Activated CD8-positive, alpha-beta memory T cell treated with anti-CD3 and anti-CD28 coated beads, Interleukin-2, amount 50 U/mL, for 4 hours (primary cell): ENCODE data around the gene EFNA1.
A peak's percentile ranks its signal among the peaks of the same experiment; 100 is the strongest.

Source experiments
- DNase-seq: peaks from one replicate; pipeline ENCODE4 v3.0.0-alpha.2; 2020

EFNA1 gene, protein sequence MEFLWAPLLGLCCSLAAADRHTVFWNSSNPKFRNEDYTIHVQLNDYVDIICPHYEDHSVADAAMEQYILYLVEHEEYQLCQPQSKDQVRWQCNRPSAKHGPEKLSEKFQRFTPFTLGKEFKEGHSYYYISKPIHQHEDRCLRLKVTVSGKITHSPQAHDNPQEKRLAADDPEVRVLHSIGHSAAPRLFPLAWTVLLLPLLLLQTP

DNA sequence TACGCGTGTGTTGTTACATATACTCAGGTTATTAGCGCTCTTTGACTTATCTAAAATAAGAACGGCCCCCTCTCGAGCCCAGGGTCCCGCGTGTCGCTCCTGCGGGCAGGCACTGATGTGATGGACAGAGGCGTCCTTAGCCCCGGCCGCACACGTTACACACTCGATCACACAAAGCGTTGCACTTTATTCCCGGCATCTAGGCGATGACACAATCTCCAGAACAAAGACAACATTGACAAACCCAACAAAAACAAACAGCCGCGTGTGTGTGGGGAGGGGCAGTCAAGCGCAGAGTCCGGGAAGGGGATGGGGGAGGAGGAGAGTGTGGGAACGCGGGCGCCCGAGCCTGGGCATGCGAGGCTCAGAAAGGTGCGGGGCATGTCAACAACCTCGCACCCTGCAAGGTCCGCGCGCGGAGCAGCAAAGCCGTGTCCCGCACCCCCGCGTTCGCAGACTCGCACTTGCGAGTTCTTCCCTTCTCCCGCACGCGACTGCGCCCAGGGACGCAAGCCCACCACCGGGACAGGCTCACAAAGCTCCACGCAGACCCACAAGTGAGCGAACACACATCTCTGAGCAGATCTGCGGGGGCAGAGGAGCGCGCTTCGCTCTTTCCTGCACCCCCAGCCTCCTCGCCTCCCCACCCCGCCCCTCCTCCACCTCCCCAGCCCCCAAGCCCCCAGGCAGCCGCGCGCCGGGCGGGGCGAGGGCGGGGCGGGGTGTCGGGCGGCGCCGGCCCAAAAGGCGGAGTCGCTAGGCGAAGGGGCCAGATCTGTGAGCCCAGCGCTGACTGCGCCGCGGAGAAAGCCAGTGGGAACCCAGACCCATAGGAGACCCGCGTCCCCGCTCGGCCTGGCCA, at the start of gene EFNA1:
EFNA1 (plus strand) TSS at position 772 of the 862 bp plus-strand sequence. CDS start 102 bp downstream, outside the sequence.
- DNase-seq: peak; percentile 47

DNA sequence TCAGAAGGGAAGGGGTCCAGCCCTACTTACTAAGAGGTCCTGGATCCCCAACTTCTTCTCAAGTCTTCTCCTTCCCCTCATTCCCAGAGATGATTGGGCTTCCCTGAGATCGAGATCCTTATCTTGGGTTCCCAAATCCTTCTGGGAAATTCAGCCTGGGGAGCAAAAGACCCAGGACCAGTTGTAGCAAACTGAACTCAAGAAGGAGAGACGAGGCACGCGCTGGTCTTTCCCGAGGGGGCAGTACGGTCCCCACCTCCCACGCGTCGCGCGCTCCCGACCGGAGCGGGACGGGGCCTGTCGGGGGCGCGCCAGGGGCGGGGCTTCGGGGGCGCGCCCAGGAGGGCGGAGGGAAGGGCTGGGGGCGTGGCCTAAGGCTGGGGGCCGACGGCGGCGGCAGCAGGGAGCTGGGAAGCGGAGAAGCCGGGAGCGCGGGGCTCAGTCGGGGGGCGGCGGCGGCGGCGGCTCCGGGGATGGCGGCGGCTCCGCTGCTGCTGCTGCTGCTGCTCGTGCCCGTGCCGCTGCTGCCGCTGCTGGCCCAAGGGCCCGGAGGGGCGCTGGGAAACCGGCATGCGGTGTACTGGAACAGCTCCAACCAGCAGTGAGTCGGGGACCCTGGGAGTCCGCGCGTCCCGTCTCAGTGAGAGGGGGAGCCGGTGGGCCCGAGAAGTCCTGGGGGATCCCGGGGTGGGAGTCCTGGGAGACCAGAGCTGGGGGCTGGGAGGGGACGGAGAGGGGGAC, 49.0 kb upstream of the EFNA1 start, which contains the start of gene EFNA3:
EFNA3 (plus strand) TSS at position 369 of the 741 bp plus-strand sequence; CDS start at position 474, 105 bp downstream.
- peak; percentile 68 for DNase-seq

DNA sequence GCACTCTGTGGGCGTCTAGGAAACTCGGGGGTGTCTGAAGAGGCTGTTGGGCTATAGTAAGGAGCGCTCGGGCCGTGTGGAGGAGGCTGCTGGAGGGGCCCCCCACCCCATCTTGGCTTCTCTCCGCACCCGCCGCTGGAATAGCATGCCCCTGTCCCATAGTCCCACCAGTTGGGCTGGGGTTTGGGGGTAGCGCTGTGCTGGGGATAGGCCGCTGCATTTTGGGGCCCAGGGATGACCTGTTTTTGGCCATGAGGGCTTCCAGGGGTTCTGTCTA, 48.5 kb upstream of the EFNA1 start:
- no peak for DNase-seq

DNA sequence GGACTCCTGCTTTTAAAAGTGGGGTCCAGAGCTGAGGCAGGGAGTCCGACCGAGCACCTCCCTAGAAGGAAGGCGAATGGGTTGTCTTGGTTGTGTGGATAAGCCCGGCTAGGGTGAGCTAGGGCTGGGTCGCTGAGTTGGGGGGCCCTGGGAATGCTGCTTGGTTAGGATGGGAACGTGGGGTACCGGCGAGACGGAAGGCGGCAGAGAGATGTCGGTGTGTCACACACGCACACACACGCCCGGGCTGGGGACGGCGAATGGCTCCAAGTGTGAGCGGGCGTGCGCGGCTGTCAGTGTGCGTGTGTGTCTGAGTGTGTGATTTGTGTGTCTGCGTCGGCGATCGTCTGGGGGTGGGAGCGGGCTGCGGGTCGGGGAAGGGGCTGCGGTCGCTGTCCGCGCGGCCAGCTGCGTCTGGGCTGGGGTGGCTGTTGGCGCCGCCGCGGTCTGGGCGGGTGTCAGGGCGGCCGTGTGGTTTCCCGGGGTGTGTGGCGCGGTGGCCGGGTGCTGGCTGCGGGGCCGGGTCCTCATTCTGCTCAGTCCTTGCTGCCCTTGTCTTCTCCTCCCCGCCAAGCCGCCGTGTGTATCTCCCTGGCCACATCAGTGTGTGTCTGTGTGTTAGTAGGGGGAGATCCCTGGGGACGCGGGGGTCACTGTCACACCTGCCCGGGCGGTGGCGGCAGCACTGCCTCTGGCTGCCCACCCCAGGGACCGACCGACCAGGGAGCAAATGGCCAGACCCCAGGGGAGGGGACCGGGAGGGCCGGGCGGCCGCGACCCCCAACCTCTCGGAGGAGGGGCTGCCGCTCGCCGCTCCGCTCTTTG, 48.0 kb upstream of the EFNA1 start:
- DNase-seq: peak; percentile 35

DNA sequence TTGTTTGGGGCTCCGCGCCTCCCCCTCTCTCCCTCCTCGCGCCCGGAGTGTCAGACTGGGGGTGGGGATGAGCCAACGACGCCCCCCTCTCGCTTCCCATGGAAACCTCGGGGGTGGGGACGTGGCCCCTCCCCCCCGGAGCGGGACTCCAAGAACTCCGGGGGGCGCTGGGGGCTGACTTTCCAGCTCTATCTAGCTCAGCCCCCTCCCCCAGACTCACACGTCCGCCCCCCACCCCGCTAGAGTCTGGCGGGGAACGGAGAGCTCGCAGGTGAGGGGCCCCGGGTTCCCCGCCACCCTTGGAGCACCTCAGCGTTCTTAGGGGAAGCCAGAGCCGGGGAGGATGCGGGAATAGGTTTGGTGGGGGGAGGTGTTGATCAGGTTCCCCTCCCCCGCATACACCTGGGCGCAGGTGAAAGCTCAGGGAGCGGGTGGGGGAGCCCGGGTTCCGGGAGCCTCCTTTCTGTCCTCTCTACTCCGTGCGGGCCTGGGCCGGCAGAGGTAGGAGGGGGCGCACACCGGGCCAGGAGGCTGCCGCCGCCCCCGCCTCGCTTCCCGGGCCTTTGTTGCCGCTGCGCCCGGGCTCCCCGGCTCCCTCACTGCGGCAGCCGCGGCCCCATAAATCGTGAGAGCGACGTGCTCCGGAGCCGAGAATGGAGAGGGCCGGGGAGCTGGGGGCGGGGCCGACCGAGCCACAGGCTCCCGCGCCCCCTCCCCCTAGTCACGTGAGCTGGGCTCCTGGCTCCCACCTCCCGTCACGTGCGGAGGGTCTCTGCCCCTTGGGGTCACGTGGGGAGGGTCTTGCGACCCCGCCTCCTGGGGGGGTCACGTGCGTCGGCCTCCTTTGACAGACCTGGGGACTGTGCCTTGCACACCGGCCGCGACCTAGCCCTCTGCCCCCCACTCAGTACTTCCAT, 47.1 kb upstream of the EFNA1 start:
- peak; percentile 43 for DNase-seq

DNA sequence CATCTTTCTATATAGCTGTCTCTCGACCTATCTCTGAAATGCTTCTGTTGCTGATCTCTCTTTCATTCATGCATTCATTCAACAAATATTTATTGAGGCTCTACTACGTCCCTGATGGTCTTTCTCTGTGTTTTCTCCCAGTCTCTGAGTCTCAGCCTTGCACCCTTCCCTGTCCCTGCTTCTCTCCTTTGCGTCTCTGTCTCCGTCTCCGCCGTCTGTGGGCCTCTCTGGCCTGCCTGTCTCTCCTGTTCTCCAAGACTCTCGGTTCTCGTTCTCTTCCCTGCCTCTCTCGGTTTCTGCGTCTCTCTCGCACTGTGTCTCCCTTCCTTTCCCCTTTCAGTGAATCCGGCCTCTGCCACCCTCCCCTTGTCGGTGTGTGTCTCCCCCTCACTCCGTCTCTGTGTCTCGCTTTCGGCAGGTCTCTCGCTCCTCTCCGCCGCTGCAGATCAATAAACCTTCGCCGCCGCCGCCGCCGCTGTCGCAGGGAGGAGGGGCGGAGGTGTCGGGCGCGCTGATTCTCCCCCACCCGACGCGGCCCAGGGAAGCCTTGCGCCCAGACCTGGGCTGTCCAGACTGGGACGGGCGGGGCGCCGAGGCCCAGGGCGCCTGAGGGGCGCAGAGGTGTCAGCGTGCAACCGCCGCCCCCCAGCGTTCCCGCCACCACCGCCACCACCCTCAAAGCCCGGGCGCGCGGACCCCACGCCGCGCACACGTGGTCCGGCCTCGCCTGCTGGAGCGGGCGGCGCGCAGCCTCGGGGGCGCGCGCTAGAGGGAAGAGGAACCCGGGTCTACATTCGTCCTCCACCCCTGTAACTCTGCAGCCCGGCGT, 46.0 kb upstream of the EFNA1 start:
- peak; percentile 35 for DNase-seq

DNA sequence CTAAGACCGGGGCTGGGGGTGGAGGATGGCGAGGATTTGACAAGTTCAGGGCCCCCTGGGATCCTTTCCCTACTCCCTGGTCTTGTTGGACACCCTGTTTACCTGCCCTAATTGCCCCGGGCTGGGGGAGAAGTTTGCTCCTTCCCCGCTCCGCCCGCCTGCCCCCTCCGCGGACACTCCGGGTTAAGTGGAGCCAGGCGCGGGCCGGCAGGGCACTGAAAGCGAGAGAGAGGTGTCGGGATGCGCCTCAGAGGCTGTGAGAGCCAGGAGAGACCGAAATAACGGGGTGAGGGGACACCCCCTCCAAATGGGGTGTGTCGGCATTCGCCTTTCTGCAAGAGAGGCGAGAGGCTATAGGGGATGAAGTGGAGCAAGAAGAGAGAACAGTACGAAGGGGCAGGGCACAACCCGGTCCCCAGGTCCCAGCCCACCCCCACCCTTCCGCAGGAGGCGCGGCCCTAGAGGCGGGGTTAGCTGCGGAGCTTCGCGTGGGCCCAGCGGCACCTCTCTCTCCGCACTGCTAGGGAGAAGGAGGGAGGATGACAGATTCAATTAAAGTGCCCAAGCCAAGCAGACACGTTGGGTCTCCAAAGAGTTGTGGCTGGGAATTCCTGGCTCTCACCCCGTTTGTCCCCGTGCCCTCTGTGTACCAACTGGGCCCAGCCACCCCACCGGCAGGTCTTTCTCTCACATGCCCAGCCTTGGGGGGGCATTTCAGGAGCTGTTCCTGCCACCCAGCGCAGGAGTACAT, 45.2 kb upstream of the EFNA1 start:
- peak; percentile 47 for DNase-seq

DNA sequence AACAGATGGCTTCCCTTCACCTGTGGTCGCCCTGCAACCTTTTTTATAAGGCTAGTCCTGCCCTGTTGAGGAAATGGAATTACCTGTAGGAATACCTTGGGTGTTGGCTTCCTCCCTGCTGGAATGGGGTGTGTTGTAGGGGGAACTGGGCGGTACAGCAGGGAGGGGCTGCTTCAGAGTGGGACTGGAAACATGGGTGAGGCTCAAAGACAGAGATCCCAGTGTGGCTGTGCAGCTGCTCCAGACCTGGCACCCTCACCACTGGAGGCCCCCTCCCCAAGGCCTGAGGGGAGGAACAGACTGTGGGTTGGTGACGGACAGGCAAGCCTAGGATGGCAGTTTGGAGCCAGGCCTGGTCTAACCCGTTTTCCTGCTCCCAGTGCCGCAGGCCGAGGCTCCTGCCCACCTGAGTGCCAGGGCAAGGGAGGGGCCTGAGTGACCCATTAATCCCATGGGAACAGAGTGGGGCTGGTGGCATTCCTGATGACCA, 44.6 kb upstream of the EFNA1 start:
- DNase-seq: no peak

DNA sequence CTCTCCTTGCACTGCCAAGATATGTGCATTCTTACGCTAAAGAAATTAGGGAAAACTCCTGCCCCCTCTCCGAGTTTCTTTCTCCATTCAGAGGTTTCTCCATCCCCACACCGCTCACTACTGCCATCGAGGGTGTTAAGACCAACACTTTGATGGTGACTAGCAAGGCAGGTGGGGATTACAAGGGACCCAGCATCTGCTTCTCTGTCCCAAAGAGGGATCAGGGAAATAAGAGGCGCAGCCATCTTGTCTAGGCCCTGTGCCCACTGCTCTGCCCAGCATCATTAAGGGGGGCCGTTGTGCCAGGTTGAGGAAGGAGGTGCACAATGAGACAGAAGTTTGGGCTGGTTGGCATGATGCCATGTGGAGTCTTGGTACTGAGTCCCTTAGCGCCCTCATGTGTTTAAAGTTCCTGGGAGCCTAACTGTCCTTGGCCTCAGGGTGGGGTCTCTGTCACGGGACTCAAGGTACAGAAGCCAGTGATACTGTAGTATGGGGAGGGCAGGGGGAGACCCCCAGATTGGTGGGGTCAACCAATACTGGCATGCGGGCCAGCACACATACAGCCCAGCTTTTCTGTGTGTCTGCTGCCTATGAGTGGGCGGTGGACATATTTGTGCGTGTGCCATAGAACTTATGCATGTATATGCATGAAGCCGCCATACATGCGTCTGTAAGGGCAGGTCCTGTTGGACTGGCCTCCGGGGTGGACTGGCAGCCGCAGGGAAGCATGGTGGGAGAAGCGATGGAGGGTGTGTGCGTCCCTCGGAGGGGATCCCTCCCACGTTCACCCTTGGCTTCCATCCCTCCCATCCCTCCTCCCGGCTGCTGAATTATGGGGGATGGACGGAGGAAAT, 43.6 kb upstream of the EFNA1 start:
- DNase-seq: no peak

DNA sequence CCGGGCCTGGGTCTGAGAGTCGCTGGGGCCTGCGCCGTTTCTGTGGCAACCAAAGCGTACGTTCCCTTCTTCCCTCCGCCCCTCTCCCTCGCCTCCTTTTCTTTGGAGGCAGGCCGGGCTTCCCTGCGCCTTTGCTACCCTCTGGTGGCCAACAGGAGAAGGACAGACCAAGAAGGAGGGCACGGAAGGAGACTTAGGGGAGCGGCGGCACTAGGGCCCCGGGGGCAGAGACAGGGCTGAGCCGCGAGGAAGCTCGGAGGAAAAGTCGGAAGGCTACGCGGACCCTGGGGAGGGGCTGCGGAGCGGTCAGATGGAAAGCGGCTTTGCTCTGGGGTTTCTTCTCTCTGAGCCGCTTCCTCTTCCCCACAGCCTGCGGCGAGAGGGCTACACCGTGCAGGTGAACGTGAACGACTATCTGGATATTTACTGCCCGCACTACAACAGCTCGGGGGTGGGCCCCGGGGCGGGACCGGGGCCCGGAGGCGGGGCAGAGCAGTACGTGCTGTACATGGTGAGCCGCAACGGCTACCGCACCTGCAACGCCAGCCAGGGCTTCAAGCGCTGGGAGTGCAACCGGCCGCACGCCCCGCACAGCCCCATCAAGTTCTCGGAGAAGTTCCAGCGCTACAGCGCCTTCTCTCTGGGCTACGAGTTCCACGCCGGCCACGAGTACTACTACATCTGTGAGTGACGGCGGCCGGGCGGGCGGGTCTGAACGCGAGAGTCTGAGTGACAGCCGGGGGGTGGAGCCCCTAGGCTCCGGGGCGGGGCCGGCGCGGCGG, 42.8 kb upstream of the EFNA1 start:
- DNase-seq: peak; percentile 90

DNA sequence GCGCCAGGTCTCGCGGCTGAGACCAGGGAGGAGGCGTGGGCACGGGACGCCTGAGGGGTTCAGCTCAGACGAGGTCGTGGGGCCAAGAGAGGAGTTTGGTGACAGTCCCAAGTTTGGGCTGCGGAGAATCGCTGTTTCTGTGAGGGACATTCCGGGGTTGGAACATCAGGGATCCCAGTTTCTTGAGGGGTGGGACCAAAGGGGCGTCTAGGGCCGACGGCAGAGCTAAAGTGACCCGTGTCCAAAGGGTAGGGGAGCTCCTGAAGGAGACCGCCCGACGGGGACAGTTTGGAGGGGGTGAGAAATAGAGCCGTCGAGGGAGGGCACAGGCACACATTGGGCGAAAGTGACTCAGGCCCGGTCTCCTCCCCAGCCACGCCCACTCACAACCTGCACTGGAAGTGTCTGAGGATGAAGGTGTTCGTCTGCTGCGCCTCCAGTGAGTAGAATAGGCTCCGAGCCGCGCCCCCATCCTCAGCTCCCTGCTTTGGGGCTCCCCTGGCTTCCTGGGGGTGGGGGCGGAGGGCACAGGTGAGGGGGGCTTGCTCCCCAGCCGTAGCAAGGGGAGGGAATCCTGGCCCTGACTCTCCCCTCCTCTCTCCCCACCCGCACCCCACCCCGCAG, 42.1 kb upstream of the EFNA1 start:
- DNase-seq: peak; percentile 82

DNA sequence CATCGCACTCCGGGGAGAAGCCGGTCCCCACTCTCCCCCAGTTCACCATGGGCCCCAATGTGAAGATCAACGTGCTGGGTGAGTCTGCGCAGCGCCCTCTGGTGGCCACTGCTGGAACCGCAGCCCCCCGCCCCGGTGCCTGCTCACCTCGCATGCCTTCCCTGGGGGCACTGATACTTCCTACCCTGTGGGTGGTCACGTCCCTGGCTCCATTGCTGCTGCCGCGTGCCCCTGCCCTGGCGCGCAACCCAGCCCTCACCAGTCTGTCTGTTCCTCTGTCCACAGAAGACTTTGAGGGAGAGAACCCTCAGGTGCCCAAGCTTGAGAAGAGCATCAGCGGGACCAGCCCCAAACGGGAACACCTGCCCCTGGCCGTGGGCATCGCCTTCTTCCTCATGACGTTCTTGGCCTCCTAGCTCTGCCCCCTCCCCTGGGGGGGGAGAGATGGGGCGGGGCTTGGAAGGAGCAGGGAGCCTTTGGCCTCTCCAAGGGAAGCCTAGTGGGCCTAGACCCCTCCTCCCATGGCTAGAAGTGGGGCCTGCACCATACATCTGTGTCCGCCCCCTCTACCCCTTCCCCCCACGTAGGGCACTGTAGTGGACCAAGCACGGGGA, 41.4 kb upstream of the EFNA1 start:
- DNase-seq: peak; percentile 80

DNA sequence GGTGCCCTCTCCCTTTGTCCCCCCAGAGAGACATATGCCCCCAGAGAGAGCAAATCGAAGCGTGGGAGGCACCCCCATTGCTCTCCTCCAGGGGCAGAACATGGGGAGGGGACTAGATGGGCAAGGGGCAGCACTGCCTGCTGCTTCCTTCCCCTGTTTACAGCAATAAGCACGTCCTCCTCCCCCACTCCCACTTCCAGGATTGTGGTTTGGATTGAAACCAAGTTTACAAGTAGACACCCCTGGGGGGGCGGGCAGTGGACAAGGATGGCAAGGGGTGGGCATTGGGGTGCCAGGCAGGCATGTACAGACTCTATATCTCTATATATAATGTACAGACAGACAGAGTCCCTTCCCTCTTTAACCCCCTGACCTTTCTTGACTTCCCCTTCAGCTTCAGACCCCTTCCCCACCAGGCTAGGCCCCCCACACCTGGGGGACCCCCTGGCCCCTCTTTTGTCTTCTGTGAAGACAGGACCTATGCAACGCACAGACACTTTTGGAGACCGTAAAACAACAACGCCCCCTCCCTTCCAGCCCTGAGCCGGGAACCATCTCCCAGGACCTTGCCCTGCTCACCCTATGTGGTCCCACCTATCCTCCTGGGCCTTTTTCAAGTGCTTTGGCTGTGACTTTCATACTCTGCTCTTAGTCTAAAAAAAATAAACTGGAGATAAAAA, 40.7 kb upstream of the EFNA1 start:
- no peak for DNase-seq

DNA sequence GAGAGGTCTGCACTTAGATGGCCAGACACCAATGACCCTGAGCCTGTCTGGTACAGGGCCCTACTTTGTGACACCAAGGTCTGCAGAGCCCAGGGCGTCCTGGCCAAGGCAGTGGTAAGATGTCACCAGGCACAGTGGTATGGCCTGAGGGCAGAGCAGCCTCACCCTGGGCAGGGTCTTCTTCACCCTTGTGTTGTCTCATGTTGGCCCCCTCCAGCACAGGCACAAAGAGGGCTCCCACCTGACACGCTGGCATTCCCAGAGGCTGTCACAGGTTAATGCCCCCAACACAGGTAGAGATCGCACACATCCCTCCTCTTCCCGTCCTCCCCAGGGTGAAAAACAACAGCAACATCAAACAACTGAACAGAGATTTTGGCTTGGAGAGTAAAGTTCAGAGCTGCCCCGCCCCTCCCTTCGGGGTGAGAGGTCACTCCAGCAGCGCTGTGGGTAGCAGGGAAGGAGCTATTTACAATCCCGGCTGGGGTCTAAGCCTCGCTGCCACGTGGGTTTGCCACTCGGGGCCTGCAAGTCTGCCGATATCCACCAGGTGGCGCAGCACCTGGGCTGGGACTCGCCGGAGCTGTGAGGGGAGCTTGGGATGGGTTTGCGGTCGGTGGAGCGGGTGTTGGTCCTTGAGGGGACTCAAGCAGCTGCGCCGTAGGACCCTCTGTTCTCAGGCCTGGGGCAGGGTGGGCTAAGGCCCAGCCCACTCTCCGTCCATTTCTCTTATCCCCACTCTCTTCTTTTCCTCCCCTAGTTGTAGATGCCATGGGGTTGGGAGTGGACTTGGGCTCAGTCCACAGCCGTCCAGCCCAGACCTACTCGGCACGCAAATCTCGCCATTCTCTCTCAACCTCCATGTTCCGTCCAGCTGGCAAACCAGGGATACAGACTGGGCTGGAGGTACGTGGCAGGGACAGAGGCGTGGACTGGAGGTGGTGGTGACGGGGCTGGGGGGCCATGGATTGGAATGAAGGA, 36.3 kb upstream of the EFNA1 start:
- DNase-seq: peak; percentile 84

DNA sequence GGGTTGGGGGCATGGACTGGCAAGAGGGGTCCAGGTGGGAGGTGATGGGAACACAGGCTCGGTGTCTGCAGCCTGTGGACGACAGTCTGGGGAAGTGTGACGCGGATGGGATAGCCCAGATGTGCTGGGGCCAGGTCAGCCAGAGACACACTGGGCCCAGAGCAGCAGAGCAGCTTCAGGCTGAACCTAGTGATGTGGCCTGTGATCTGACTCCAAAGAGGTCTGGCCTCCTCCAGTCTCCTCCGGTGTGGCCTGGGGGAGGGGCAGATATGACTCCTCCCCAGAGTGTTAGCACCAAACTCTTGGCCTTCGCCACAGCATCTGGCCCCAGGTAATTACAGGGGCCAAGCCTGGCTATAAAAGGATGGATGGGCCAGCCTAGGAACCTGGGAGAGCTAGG, 35.5 kb upstream of the EFNA1 start:
- no peak for DNase-seq
